Smooth muscle cell (in vitro differentiated cells): Measurements from ENCODE around the gene PGBD2. TPM values are rescaled to one million over a fixed set of nuclear protein-coding genes. Genes with fewer than 3 reads are reported as not detected.
A peak's percentile ranks its signal among the peaks of the same experiment; 100 is the strongest.
"Not testable (repeated sequence)": the region's sequence is repeated elsewhere in the genome, so short reads cannot be mapped to it uniquely, and the experiment has no call there.

Experiments
- DNase-seq: peaks from one replicate; lab custom pipeline; 2025; ENCODE audit not compliant: unreplicated experiment; lab: John Stamatoyannopoulos, UW
- H2AFZ ChIP-seq: fragments of 200-600 bp; sonication (generic); 2 replicates; pipeline ENCODE4 v1.6.0; 2016; ENCODE audit warnings: antibody characterized with exemption, low read depth, mild to moderate bottlenecking
- H3F3A ChIP-seq: fragments of 200-600 bp; sonication (generic); 2 replicates; pipeline ENCODE4 v1.6.0; 2017; ENCODE audit warnings: antibody characterized with exemption, low read depth
- H3K27ac ChIP-seq: fragments of 200-600 bp; sonication (generic); 2 replicates; pipeline ENCODE4 v1.5.1; 2016; ENCODE audit warnings: low read depth, mild to moderate bottlenecking
- H3K27me3 ChIP-seq: fragments of 200-600 bp; sonication (generic); 2 replicates; pipeline ENCODE4 v1.6.1; 2016; ENCODE audit warnings: low read depth, mild to moderate bottlenecking
- H3K36me3 ChIP-seq: fragments of 200-600 bp; sonication (generic); 2 replicates; pipeline ENCODE4 v1.5.1; 2016; ENCODE audit warnings: low read depth
- H3K4me1 ChIP-seq: fragments of 200-600 bp; sonication (generic); 2 replicates; pipeline ENCODE4 v1.5.1; 2016; ENCODE audit warnings: low read depth
- H3K4me2 ChIP-seq: fragments of 200-600 bp; sonication (generic); 2 replicates; pipeline ENCODE4 v1.6.0; 2016; ENCODE audit warnings: mild to moderate bottlenecking
- H3K4me3 ChIP-seq: fragments of 200-600 bp; sonication (generic); 2 replicates; pipeline ENCODE4 v1.5.1; 2016; ENCODE audit warnings: mild to moderate bottlenecking
- H3K79me2 ChIP-seq: fragments of 200-600 bp; sonication (generic); 2 replicates; pipeline ENCODE4 v1.6.0; 2016; ENCODE audit warnings: low read depth, mild to moderate bottlenecking
- H3K9ac ChIP-seq: fragments of 200-600 bp; sonication (generic); 2 replicates; pipeline ENCODE4 v1.6.0; 2016; ENCODE audit warnings: low read depth
- H3K9me3 ChIP-seq: fragments of 200-600 bp; sonication (generic); replicated peaks from 2 replicates; pipeline ENCODE4 v1.5.1; 2016; ENCODE audit warnings: low read depth
- H4K20me1 ChIP-seq: fragments of 200-600 bp; sonication (generic); 2 replicates; pipeline ENCODE4 v1.6.0; 2016; ENCODE audit warnings: low read depth
- CTCF ChIP-seq: fragments of 200-600 bp; sonication (generic); IDR thresholded peaks from 2 replicates; pipeline ENCODE4 v1.5.1; 2017; ENCODE audit warnings: borderline replicate concordance, mild to moderate bottlenecking, antibody characterized with exemption; ENCODE audit not compliant: insufficient read depth, poor library complexity, severe bottlenecking
- WGBS: methylation state at CpG from one replicate; pipeline ENCODE4 v1.1.7; 2016; ENCODE audit warnings: low lambda C conversion rate; 5-methylcytosine and 5-hydroxymethylcytosine counted together
- polyA plus RNA-seq: library from polyadenylated mRNA; unstranded; fragments of >200 nt; fragmentation: Nextera tagmentation; extraction: Ambion mirVana; gene quantifications from 2 replicates; pipeline ENCODE4 v1.2.1, GENCODE V29; 2016
- total RNA-seq: library from RNA; depleted of rRNA; stranded (reverse); fragments of >200 nt; gene quantifications from 2 replicates; pipeline ENCODE4 v1.2.3, GENCODE V29; 2014

Gene PGBD2
- total and polyA plus RNA-seq, 2 experiments from 2014 or later: 2.3 to 4.0 TPM

GRCh38 chr1:248872752-248873408 lies 33.2 kb upstream of the PGBD2 start:
- Histone ChIP-seq H3K4me2 (peak overlapping the region; percentile 91), H3K27me3 (no peaks in the 10 kb centered on the region), H3K4me3 (peak overlapping the region; percentile 83), H3K79me2 (no peaks in the 10 kb centered on the region), H3K9me3 (no peaks in the 10 kb centered on the region), H4K20me1 (no peaks in the 10 kb centered on the region), H3K36me3 (no peaks in the 10 kb centered on the region), H3K9ac (peak overlapping the region; percentile 89), H3K27ac (peak overlapping the region; percentile 93), H3F3A (peaks cover 15% of the 10 kb centered on the region), H2AFZ (peak overlapping the region; percentile 92), H3K4me1 (no peaks in the 10 kb centered on the region)
- no peak for TF ChIP-seq CTCF
- 3% methylated on average over 31 of the region's 31 CpGs for WGBS
- peak; percentile 66 for DNase-seq

GRCh38 chr1:248873409-248873992 lies 32.5 kb upstream of the PGBD2 start:
- Histone ChIP-seq H4K20me1 (no peaks in the 10 kb centered on the region), H3K79me2 (no peaks in the 10 kb centered on the region), H3K4me1 (no peaks in the 10 kb centered on the region), H3K4me2 (peak overlapping the region; percentile 91), H3K9me3 (no peaks in the 10 kb centered on the region), H3K27ac (peak overlapping the region; percentile 93), H2AFZ (peak overlapping the region; percentile 92), H3K4me3 (peak overlapping the region; percentile 83), H3F3A (peaks cover 15% of the 10 kb centered on the region), H3K27me3 (no peaks in the 10 kb centered on the region), H3K9ac (peak overlapping the region; percentile 89), H3K36me3 (no peaks in the 10 kb centered on the region)
- no peak for TF ChIP-seq CTCF
- 2% methylated on average over 41 of the region's 41 CpGs for WGBS
- DNase-seq: peak; percentile 96

GRCh38 chr1:248873993-248874533 lies 32.0 kb upstream of the PGBD2 start:
- Histone ChIP-seq H3K9ac (peak overlapping the region; percentile 57), H3F3A (peaks cover 15% of the 10 kb centered on the region), H3K79me2 (no peaks in the 10 kb centered on the region), H3K27me3 (no peaks in the 10 kb centered on the region), H2AFZ (no peak overlapping the region), H3K36me3 (no peaks in the 10 kb centered on the region), H3K9me3 (no peaks in the 10 kb centered on the region), H3K4me3 (peak overlapping the region; percentile 83), H3K27ac (peak overlapping the region; percentile 93), H3K4me2 (peak overlapping the region; percentile 91), H3K4me1 (no peaks in the 10 kb centered on the region), H4K20me1 (no peaks in the 10 kb centered on the region)
- TF ChIP-seq CTCF: no peak
- WGBS: 4% methylated on average over 23 of the region's 23 CpGs
- DNase-seq: peak; percentile 89

GRCh38 chr1:248881261-248881660 lies 24.8 kb upstream of the PGBD2 start:
- Histone ChIP-seq H2AFZ (no peak overlapping the region), H3K4me3 (no peak overlapping the region), H3K27me3 (no peaks in the 10 kb centered on the region), H3K36me3 (no peaks in the 10 kb centered on the region), H4K20me1 (no peaks in the 10 kb centered on the region), H3K79me2 (no peaks in the 10 kb centered on the region), H3K9ac (no peak overlapping the region), H3K4me2 (no peak overlapping the region), H3K4me1 (peaks cover 6% of the 10 kb centered on the region), H3K27ac (no peak overlapping the region), H3K9me3 (no peaks in the 10 kb centered on the region), H3F3A (no peaks in the 10 kb centered on the region)
- no peak for TF ChIP-seq CTCF
- WGBS: 91% methylated on average over 1 of the region's 1 CpG
- no peak for DNase-seq

GRCh38 chr1:248882427-248882826 lies 23.6 kb upstream of the PGBD2 start:
- not testable (repeated sequence) for H3K79me2 ChIP-seq, H3K4me3 ChIP-seq, H3K9ac ChIP-seq, H3K36me3 ChIP-seq, H3K4me2 ChIP-seq, H3K27ac ChIP-seq, H3K27me3 ChIP-seq, H3F3A ChIP-seq, H3K9me3 ChIP-seq, DNase-seq, H4K20me1 ChIP-seq, H2AFZ ChIP-seq
- peaks cover 16% of the 10 kb centered on the region for H3K4me1 ChIP-seq
- 91% methylated on average over 7 of the region's 7 CpGs for WGBS
